HG03139 (cell line): Measurements from ENCODE around the gene ZNF33B.
"Not testable (repeated sequence)": the region's sequence is repeated elsewhere in the genome, so short reads cannot be mapped to it uniquely, and the experiment has no call there.

Experiments
- ATAC-seq: cut with Tn5 transposase; IDR thresholded peaks from one replicate; pipeline ENCODE4 v1.9.1; 2021; ENCODE audit not compliant: unreplicated experiment

Gene ZNF33B

GRCh38 chr10:42638055-42638820 lies at the start of gene ZNF33B:
TSS of gene ZNF33B (minus strand) at chr10:42638570. CDS start at chr10:42636928, 1,642 bp downstream.
- ATAC-seq, result peak; percentile 87

DNA sequence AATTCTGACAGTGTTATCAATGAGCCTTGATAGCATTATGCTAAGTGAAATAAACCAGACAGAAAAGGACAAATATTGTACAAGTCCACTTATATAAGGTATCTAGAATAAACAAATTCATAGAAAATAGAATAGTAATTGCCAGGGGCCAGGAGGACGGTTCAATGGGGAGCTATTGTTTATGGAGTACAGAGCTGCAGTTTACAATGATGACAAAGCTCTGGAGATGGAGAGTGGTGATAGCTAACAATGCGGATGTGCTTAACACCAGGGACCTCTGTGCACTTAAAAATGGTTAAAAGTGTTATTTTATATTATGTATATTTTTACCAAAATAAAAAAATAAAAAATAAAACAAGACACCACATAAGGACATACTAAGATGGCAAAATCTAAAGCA lies 46.1 kb upstream of the ZNF33B start:
- no peak for ATAC-seq

- no peak for ATAC-seq
These were observed 41.9 kb upstream of the ZNF33B start for GRCh38 chr10:42680267-42680666.

GRCh38 chr10:42665181-42665979 lies 27.0 kb upstream of the ZNF33B start:
- not testable (repeated sequence) for ATAC-seq

GRCh38 chr10:42654419-42654818 lies 16.0 kb upstream of the ZNF33B start:
- ATAC-seq, result no peak

DNA sequence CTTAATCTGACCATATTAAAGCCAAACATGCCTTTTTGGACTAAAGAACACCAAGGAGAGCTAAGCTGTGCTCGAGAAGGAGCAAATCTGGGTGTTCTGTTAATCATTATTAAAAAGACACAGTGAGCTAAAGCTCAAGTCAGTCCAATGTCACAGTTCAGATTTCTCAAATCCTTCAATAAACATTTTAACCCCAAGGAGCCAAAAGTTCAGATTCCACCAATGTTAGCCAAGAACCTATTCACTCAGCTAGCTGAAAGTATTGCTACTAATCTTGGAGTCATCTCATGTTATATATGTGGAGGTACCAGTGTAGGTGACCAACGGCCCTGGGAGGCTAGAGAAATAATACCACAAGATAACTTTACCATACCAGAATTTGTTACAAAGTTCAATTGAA lies 14.5 kb upstream of the ZNF33B start:
- ATAC-seq, result no peak

- no peak for ATAC-seq
These were observed 12.0 kb upstream of the ZNF33B start for GRCh38 chr10:42650374-42650773.

DNA sequence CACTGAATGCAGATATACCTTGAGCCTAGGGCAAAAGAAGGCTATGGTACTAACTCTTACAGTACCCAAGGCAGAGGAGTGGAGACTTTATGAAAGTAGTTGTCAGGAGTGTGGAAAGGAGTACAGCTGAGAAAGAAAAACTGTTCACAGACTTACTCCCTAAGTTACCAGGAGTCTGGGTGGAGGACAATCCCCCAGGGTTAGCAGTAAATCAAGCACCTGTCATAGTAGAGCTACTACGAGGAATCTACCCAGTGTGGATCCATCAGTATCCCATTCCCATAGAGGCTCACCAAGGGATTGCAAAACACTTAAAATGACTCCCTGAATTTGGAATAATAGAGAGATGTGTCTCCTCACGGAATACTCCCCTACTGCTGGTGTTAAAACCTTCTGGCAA lies 10.1 kb upstream of the ZNF33B start:
- ATAC-seq, result no peak

DNA sequence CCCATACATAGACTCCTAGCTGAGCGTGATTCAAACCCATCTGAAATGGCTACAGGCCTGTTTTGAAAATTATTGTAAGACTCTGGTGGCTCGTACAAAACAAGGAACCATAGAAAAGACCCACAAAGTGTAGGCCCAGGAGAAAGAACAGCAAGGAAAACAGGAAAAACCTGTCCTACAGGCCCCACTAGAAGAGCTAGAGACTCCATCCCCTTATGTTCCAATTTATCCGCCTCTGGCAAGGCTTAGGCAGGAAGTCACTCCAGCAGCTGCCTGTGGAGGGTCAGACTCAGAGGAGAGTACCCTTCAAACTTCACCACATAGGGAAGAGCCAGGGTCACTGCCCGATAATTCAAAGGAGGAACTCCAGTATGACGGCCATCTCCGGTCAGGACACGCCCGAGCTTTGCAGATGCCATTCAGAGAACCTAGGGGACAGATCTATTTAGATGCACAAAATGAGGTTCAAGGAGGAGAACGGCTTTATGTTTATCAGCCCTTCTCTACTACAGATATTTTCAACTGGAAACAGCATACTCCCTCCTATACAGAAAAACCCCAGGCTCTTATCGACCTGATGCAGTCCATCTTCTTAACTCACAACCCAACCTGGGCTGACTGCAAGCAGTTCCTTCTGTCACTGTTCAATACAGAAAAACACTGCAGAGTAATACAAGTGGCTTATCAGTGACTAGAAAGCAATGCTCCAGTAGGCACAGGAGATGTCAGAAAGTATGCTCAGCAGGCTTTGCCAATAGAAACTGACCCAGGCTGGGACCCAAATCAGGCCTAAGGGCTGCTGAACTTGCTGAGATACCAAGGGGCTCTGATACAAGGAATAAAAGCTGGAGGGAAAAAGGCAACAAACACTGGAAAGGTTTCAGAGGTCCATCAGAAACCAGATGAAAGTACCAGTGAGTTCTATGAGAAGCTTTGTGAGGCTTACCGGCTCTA lies 8.6 kb upstream of the ZNF33B start:
- ATAC-seq, result no peak

DNA sequence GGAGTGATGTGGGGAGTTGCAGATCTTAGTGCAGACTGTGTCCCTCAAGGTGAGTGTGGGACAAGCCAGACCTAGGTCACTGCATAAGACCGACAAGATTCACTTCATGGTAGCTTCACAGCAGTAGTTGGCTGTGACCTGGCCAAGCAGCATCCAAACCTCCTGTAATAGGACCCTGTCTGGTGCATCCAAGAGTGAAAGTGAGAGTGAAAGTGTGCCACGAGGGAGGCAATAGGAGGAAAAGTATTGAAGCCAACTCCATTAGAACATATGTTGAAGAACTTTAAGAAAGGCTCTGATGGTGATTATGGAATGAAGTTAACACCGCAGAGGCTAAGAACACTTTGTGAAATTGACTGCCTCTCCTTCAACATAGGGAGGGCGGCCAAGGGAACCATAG lies 7.8 kb upstream of the ZNF33B start:
- ATAC-seq, result no peak

- ATAC-seq, result no peak
These were observed 7.1 kb upstream of the ZNF33B start for GRCh38 chr10:42645516-42645915.

- no peak for ATAC-seq
These were observed 6.7 kb upstream of the ZNF33B start for GRCh38 chr10:42645103-42645502.

DNA sequence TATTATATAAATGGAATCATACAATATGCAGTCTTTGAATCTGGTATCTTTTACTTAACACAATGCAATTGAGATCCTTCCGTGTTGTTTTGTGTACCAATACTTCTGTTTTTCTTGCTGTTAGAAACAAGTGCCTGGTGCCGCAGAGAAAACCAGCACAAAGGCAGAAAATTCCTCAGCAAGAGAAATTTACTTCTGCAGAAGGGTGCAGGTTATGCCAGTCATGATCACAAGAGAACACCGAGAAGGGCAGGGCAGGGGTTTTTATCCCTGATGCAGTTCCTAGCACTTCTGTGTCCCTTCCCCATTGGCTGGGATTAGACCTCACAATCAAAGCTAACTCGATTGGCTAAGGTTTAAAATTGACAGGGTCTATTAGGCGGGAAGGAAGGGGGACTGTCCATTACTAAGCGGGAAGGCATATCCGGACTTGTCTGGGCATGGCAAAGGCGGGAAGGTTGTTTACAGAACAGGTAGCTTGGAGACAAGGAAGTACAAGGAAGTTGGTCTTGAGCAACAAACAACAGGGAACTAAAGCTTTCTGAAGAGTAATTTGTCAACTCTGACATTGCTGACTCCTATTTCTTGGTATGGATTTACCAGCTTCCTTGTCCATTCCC lies 2.4 kb upstream of the ZNF33B start:
- ATAC-seq, result no peak

DNA sequence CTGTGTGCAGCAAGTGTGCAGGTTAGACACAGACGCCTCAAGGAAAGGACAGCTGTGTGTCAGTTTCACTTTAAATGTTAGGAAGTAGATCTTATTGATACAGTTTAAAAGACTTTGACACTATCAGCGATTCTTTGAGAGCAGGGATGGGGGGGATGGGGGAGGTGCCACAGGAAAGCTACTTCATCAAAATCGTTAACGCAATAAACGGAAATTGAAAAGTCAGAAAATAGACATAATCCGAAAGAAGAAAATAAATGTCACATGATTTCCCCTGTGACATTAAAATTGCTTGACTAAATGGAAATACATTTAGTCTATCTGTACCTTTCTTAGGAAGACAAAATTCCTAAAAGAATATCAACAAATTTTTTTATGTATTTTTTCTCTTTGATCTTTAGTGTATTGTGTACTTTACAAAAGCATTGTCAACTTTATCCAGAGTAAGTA lies 476 bp upstream of the ZNF33B start:
- ATAC-seq, result no peak

- no peak for ATAC-seq
These were observed 719 bp downstream of the ZNF33B start for GRCh38 chr10:42637648-42638054.

DNA sequence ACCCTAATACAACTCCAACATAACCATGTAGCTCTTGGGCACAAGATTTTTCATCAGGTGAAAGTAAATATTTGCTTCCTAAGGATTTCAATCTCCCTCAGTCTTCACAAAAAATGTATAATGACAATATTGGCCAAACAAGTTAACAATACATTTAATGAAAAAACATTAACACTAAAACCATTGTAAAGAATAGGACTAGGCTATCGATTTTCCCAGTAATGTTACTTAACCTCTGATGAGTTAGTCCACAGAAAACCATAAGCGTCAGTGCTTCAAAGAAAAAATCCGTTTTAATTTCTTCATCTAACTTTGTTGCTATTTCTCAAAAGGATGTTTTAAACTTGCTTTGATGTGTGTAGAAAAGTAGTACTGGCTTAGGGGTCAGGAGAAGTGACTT lies 1.2 kb downstream of the ZNF33B start:
- ATAC-seq, result no peak

DNA sequence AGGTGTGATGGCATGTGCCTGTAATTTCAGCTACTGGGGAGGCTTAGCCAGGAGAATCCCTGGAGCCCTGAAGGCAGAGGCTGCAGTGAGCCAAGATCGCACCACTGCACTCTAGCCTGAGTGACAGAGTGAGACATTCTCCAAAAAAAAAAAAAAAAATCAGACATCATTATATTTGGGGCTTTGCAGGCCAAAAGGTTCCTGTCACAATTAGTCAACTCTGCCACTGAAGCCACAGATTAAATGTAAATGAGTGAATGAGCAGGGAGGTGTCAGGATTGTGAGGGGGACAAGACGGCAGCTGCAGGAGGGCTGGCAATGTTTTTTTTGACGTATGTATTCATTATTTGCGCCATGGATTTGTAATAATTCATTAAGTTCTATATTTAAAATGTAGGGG lies 3.3 kb downstream of the ZNF33B start:
- no peak for ATAC-seq

GRCh38 chr10:42632564-42632963 lies 5.8 kb downstream of the ZNF33B start:
- no peak for ATAC-seq

GRCh38 chr10:42630537-42631134 lies 7.7 kb downstream of the ZNF33B start:
- ATAC-seq, result no peak

DNA sequence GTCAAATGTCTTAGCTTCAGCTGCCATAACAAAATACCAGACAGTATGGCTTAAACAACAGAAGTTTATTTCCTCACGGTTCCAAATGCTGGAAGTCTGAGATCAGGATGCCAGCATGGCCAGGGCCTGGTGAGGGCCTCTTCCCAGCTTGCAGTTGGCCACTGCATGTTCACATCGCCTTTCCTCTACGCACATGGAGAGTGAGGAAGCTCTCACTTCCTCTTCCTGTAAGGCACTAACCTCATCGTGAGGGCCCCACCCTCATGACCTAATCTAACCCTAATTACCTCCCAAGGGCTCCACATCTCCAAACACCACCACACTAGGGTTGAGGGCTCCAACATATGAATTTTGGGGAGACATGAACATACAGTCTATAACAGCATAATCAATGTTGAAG lies 14.4 kb downstream of the ZNF33B start:
- ATAC-seq, result no peak
